HS-27A (cell line): ENCODE measurements around the gene CUL9.

ENCODE experiments used
- DNase-seq: peaks from one replicate; pipeline ENCODE4 v3.0.0-alpha.2; 2012; ENCODE audit warnings: low read depth, missing footprints

CUL9 gene

DNA sequence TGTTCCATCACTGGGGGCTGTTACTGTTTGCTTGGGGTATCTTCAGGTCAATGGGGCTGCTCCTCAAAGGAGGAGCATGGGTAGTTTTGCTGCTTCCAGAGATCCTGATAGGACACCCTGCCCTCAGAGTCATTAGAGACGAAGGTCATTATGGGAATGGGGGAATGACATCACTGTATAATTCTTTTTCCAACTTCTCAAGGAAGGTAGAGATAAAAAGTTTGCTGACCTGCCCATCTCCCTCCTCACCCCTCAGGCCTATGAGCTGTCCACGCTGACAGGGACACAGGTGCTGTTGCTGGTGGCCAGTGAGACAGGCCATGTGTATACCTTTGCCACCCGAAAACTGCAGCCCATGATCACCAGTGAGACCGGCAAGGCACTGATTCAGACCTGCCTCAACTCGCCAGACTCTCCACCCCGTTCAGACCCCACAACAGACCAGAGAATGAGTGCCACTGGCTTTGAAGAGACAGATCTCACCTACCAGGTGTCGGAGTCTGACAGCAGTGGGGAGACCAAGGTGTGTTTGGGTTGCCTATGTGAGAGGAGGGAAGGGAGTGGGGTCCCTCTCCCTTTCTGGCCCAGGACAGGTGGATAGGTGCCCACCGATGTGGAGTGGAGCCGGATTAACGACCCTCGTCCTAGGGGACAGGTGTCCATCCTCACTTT lies 8.3 kb upstream of the CUL9 start:
- no peak for DNase-seq

DNA sequence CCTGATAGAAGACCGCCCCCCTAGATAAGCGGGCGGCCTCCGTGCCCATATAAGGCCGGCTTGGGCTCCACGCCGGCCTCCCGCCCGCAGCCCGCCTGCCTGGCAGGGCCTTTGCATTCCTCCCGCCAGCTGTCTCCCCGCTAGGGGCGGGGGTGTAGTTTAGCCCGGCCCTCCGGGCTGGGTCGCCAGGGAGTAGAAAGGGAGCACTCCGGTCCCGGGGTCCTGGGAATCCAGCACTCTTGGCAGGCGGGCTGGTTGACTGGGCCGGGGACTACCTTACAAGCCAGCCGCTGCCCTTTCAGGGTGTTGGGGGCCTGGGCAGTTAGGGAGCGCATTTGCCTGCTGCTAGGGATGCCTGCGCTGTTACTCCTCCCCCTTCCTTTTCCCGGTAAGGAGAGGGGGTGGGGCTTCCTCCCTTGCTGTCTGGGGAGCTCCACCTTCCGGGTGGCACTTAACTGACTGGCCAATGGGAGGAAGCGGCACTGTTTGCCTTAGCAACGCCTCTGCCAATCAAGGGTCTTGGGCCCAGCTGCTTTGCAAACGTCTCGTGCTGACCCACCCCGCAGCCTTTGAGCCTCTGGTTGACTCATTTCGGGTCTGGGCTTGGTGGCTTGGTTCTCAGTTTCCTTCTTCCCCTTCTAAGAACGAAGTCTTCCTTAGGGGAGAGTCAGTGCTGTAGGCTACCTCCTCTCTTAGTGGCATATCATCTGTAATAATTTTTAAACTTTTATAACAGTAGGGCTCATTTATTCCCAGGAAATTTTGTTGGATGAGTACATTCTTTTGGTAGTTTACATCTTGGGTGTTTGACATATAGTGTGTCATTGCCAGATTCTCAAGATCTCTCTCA lies 7.5 kb upstream of the CUL9 start:
- DNase-seq, result peak; percentile 98

DNA sequence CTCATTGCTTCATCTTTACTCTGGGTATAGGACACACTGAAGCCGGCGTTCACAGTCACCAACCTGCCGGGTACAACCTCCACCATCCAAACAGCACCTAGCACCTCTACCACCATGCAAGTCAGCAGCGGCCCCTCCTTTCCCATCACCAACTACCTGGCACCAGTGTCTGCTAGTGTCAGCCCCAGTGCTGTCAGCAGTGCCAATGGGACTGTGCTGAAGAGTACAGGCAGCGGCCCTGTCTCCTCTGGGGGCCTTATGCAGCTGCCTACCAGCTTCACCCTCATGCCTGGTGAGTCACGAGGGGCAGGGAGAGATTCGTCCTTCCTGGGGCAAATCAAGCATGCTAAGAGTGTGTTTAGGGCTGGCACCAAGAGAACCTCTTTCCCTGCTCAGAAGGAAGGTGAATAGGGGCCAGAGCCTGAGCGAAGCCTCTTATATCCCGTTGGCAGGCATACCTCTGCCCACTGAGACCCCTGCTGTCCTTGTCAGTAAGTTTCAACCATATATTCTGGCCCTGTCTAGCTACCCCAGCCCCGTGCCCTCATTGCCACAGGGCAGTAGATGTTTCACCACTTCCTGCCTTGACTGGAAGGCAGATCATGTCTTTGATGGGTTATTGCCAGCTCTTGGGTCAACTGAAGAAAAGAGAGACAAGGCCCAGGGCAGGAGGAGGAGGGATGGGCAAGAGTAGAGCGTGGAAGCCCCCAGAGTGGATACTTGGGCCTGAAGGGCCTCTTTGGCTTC lies 6.1 kb upstream of the CUL9 start:
- DNase-seq, result no peak

DNA sequence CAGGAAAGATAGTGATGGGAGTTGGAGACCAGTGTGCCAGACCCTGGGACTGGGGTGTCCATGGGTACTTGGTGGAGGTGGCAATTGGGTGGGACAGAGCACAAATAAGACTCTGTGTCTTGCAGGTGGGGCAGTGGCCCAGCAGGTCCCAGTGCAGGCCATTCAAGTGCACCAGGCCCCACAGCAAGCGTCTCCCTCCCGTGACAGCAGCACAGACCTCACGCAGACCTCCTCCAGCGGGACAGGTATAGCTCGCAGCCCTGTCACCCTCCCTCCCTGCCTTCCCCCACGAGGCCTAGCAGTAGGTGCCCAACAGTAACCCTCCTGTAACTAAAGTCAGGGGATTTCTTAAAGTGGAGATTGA lies 5.6 kb upstream of the CUL9 start:
- DNase-seq, result no peak

DNA sequence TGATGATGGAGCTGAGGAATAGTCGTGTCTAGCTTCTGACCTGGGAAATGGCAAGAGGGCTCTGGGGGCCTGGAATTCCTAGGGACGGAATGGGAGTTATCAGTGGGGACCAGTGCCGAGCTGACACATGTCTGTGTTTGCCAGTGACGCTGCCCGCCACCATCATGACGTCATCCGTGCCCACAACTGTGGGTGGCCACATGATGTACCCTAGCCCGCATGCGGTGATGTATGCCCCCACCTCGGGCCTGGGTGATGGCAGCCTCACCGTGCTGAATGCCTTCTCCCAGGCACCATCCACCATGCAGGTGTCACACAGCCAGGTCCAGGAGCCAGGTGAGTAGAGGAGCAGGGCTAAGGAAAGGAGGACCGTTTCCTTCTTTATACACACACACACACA lies 3.8 kb upstream of the CUL9 start:
- DNase-seq, result no peak

DNA sequence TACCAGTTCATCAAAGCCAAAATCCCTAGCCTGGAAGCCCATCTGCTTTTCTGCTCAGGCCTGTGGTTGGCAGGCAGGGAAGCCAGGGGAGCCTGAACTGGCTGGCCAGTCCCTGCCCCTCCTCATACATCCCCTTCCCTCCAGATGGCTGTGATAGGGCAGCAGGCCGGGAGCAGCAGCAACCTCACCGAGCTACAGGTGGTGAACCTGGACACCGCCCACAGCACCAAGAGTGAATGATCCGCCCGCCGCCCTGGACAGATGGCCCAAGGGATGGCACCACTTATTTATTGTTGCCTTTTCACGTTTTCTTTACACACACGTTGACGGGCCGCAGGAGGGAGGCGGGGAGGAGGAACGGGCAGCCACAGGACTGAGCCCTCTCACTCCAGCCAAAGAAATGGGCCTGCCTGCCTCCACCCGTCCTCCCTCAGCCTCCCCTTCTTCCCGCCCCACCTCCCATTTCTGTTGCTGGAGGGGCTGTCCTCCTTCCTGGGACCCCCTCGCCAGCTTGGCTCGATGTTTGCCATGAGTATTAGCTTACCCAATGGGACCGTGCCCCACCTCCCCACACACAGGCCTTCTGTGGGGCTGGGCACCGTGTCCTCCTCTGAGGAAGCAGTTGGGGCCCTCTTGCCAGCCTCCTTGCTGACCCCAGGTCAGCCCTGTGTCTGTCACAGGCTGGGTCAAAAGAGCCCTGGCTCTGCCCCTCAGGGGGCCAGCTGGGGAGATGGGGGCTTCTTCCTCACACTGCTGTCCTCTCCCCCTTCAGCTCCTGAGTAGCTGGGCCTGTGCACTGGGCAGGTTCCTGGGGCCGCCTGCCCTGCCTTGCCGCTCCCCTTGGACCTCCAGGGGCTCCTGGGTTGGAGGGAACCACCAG lies 2.8 kb upstream of the CUL9 start:
- DNase-seq, result no peak

DNA sequence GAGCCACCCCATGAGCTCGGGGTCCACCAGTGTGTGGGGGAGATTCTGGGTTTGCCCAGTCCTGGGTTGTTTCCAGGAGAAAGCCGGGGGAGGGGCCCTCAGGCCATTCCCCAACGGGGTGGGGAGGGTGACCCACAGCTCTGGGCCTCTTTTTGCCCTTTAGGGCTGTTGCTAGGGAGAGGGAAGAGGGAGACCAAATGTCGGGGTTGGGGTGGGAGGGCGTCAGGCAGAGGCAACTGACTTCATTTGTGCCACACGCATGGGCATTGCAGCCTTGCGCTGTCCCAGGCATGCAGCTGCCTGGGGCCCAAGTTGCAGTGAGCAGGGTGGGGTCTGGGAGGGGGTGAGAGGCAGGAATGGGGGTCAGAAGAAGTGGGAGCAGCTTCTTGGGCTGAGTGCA lies 1.9 kb upstream of the CUL9 start:
- DNase-seq, result no peak

DNA sequence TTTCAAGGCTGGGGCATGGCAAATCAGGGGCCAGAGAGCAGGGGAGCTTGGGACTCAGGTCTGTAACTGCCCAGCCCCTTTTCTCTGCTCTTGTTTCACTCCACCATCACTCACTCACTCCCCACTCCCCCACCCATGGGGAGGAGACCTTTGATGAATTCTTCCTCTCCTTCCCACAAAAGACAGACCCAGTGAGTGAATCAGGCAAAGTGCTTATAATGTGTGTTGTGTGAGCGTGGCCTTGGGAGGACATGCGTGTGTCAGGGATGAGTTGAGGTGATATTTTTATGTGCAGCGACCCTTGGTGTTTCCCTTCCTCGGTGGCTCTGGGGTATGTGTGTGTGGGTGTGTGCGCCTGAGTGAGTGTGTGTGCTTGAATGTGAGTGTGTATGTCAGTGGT lies 1.0 kb upstream of the CUL9 start:
- no peak for DNase-seq

DNA sequence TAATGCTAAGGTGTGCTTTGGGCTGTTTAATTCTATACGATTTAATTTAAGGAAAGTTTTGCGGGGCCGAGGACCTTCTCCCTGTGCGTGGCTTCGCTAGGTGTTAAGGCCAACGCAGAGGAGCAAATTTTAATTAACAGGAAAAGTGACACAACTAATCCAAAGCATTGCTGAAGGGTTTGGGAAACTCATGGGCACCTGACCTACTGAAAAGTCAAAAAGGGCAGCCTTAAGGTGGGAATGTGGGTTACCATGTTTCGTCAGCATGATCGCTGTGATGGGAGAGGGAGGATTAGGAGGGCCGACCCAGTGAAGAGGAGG lies 415 bp upstream of the CUL9 start:
- DNase-seq, result no peak

DNA sequence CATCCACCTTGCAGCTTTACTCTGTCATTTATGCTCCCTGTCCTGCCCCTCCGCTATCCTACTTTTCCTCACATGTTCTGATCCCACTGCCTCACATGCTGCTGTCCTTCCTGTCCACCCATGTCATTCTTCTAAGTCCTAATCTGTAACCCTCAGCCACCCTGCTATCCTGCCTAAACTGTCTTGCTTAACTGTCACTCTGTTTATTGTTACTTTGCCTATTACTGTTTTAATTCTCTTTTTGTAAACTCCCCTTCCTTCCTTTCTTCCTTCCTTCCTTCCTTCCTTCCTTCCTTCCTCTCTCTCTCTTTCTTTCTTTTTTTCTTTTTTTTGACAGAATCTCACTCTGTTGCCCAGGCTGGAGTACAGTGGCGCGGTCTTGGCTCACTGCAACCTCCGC lies 1.4 kb downstream of the CUL9 start:
- no peak for DNase-seq

DNA sequence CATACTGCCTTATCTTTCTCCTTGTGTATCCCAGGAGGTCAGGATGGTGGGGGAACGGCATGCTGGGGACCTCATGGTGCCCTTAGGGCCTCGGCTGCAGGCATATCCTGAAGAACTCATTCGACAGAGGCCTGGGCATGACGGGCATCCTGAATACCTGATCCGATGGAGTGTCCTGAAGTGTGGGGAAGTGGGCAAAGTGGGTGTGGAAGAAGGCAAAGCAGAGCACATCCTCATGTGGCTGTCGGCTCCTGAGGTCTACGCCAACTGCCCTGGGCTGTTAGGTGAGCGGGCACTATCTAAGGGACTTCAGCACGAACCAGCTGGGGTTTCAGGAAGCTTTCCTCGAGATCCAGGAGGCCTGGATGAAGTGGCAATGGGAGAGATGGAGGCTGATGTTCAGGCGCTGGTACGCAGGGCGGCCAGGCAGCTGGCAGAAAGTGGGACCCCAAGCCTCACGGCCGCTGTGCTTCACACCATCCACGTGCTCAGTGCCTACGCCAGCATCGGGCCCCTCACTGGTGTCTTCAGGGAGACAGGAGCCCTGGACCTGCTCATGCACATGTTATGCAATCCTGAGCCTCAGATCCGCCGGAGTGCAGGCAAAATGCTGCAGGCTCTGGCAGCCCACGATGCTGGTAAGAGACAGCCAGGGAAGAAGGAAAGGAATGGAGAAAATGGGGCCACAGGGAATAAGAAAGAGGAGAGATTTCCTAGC lies 2.4 kb downstream of the CUL9 start:
- DNase-seq, result no peak

DNA sequence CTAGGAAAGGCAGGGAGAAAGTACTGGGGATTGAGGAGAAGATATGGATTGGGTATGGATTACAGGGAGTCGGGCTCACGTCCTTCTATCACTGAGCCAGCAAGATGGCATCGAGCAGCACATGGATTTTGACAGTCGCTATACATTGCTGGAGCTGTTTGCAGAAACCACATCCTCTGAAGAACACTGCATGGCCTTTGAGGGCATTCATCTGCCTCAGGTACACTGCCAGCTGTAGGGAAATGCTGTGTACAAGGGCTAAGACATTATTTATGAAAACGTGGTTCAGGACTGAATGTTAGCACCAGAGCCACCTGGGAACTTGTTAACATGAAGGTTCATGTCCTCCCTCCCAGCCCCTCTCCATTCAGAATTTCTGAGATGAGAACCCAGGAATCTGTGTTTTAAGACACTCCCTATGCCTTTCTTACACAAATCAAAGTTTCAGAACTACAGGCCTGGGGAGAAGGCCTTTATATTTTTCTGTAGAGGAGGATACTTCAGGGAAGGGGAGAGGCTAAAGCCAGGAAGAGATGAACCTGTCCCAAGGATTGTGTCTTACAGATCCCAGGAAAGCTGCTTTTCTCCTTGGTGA lies 3.5 kb downstream of the CUL9 start:
- DNase-seq, result no peak

DNA sequence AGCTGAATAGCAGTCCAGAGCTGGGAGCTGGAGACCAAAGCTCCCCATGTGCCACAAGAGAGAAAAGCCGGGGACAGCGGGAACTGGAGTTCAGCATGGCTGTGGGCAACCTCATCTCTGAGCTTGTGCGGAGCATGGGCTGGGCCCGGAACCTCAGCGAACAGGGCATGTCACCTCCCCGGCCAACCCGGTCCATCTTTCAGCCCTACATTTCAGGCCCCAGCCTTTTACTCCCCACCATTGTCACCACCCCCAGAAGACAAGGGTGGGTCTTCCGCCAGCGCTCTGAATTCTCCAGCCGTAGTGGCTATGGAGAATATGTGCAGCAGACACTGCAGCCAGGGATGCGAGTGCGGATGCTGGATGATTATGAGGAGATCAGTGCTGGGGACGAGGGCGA lies 4.0 kb downstream of the CUL9 start:
- no peak for DNase-seq

DNA sequence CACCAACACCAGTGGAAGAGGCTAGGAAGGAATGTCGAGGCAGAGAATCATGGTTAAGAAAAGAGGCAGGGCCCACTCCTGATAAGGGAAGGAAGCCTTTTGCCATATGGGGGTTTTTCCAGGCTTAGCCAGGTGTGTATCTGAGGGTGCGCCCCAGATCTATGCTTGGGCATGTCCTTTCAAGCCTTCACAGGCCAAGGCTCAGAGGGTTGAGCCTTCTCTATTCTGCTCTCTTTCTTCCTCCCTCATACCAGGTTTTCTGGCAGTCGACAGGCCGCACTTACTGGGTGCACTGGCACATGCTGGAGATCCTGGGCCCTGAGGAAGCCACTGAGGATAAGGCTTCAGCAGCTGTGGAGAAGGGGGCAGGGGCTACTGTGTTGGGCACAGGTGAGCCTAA lies 4.7 kb downstream of the CUL9 start:
- DNase-seq, result no peak

DNA sequence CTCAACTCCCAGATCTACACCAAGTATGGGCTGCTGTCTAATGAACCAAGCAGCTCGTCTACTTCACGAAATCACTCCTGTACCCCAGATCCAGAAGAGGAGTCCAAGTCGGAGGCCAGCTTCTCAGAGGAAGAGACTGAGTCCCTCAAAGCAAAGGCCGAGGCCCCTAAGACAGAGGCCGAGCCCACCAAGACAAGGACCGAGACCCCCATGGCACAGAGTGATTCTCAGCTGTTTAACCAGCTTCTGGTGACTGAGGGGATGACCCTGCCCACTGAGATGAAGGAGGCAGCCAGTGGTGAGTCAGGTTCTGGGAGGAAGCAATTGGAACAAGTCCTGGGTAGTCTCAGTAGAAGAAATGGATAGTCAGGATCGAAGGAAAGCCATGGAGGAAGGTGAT lies 5.8 kb downstream of the CUL9 start:
- no peak for DNase-seq

DNA sequence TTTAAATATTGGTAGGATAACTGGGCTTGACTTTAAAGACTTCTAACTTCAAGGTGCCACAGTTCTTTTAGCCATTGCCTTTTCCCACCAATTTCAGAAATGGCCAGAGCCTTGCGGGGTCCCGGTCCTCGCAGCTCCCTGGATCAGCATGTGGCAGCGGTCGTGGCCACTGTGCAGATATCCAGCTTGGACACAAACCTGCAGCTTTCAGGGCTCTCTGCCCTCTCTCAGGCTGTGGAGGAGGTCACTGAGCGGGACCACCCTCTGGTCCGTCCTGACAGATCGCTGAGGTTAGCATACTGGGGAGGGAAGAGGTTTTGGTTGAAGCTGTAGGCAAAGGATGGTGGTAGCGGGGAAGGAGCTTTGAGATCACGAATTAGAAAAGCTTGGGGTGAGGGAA lies 6.4 kb downstream of the CUL9 start:
- no peak for DNase-seq

DNA sequence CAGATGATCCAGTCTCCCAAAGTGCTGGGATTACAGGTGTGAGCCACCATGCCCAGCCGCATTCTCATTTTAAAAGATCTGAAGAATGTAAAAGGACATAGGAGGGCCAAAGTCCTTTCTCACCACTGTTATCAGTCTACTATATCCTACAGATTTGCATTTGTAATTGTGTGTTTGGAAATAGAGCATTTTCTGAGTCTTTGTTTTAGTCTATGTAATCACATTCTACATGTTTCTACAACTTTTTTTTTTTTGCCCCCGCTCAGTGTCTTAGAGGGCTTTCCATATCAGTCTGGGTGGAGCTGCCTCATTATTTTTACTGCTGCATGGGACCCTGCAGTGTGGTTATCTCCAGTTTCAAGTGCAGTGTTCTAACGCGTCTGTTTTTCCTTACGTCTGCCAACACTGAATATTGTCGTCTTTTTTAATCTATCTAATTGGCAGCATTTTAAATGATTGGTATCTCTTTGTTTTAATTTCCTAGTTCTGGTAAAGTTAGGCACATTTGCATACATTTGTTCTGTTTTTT lies 7.8 kb downstream of the CUL9 start:
- DNase-seq, result no peak

DNA sequence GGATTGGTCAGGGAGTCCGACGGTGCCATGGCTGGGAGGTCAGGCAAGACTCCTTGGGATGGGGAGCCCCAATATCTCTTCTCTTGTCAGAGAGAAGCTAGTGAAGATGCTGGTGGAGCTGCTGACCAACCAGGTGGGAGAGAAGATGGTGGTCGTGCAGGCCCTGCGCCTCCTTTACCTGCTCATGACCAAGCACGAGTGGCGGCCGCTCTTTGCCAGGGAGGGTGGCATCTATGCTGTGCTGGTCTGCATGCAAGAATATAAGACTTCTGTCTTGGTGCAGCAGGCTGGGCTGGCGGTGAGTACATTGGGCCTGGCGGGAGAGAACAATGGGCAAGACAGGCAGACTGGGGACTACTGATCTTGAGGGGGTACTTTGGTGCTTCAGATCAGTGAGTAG lies 10.9 kb downstream of the CUL9 start:
- no peak for DNase-seq

DNA sequence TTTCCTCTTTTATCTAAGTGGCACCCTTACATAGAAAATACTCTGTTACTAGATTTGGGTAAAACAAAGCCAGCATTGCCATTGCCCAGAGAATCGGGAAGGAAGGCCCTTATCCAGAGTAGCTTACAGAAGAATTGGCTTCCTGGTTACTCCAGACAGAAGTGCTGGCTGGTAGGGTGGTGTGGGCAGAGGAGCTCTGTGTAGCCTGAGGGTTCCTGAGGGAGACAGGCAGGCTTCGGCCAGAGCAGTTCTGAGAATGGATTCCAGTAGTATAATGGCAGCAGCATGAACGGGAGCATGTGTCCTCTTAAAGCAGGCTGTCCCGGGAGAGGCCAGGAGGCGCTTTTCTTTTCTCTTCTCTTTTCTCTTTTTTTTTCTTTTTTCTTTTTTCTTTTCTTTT lies 11.9 kb downstream of the CUL9 start:
- DNase-seq, result no peak

DNA sequence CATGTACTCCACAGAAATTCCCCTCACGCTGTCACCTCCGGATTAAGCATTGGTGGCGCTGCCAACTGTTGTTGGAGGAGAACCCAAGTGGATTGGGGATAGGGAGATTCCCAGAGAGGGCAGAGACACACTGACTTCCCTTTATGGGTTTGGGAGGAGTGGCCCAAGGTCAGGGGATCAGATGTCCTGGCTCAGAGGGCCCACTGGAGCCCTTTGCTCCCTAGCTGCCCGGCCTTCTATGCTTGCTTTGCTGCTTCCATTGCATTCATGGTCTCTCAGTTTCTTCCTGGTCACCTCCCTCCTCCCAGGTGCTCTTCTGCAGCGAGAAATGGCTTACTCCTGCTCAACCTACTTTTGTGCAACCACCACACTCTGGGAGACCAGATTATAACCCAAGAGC lies 14.3 kb downstream of the CUL9 start:
- DNase-seq, result no peak

DNA sequence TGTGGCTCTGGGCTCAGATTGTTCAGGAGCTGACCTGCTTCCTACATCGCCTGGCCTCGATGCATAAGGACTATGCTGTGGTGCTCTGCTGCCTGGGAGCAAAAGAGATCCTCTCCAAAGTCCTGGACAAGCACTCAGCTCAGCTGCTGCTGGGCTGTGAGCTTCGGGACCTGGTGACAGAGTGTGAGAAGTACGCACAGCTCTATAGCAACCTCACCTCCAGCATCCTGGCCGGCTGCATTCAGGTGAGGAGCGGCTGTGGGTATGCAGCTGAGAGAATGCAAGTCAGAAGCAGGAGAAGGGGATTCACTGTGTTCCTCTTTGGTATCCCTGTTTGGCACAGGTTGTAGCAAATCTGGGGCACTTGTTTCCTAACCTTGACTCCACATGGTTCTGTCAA lies 17.9 kb downstream of the CUL9 start:
- DNase-seq, result no peak
